Measurements from ENCODE around the gene AOPEP. TPM values are rescaled to one million over a fixed set of nuclear protein-coding genes. Genes with fewer than 3 reads are reported as not detected.

Gene AOPEP
- total and polyA plus RNA-seq, 9 of the 15 experiments (the other 6 are each of a cell fraction or from before 2014, with no cell fraction given): 4.5 to 19.3 (median 13.5) TPM

GRCh38 chr9:94975480-94975879 is 249.0 kb downstream of the AOPEP start (continued):
- TF ChIP-seq REST (IDR thresholded peaks at IDR 0.05; ENCODE audit: borderline replicate concordance) (no peak), REST (CRISPR knock-in tag; IDR thresholded peaks at IDR 0.05; ENCODE audit: low read depth) (no peak), E2F4 (CRISPR knock-in tag; IDR thresholded peaks at IDR 0.05; ENCODE audit: low read depth) (no peak), JUNB (CRISPR knock-in tag; conservative IDR thresholded peaks at IDR 0.05) (no peak), IFI16 (CRISPR knock-in tag; IDR thresholded peaks at IDR 0.05) (no peak), CEBPB (tag; IDR thresholded peaks at IDR 0.05) (no peak), CBX8 (IDR thresholded peaks at IDR 0.05; ENCODE audit: borderline replicate concordance, extremely low read depth, low read depth, low read length, poor library complexity, severe bottlenecking) (no peak), RFX7 (CRISPR knock-in tag; IDR thresholded peaks at IDR 0.05) (no peak)

All from K562 (cell line).